ENCODE measurements around the gene KCNAB1.

Gene KCNAB1

GRCh38 chr3:156140001-156140595 lies 19.7 kb downstream of the KCNAB1 start:
- no peak for DNase-seq

- DNase-seq = no peak
Measured at GRCh38 chr3:156142702-156143101, 22.3 kb downstream of the KCNAB1 start.

- no peak for DNase-seq
Measured at GRCh38 chr3:156143136-156143535, 22.8 kb downstream of the KCNAB1 start.

GRCh38 chr3:156144060-156144459 lies 23.7 kb downstream of the KCNAB1 start:
- no peak for DNase-seq

- DNase-seq = no peak
Measured at GRCh38 chr3:156145866-156146265, 25.5 kb downstream of the KCNAB1 start.

- no peak for DNase-seq
Measured at GRCh38 chr3:156148345-156148945, 28.1 kb downstream of the KCNAB1 start.

- DNase-seq = no peak
Measured at GRCh38 chr3:156148946-156149381, 28.6 kb downstream of the KCNAB1 start.

GRCh38 chr3:156149876-156150275 lies 29.5 kb downstream of the KCNAB1 start:
- no peak for DNase-seq

GRCh38 chr3:156150434-156151066 lies 30.2 kb downstream of the KCNAB1 start:
- DNase-seq = peak; percentile 17 to 33

- peak; percentile 35 to 50 for DNase-seq
Measured at GRCh38 chr3:156151824-156152428, 31.5 kb downstream of the KCNAB1 start.

GRCh38 chr3:156158656-156159295 lies 38.4 kb downstream of the KCNAB1 start:
- no peak for DNase-seq

GRCh38 chr3:156160647-156161046 lies 40.3 kb downstream of the KCNAB1 start:
- no peak for DNase-seq

- DNase-seq = peak in 1 of 2 experiments; percentile 9
Measured at GRCh38 chr3:156161172-156161571, 40.8 kb downstream of the KCNAB1 start.

GRCh38 chr3:156163848-156164247 lies 43.5 kb downstream of the KCNAB1 start:
- no peak for DNase-seq

GRCh38 chr3:156166808-156167207 lies 46.4 kb downstream of the KCNAB1 start:
- DNase-seq = no peak

GRCh38 chr3:156170571-156170970 lies 50.2 kb downstream of the KCNAB1 start:
- DNase-seq = no peak

GRCh38 chr3:156171281-156172267 lies 51.2 kb downstream of the KCNAB1 start:
- DNase-seq = no peak

- DNase-seq = no peak
Measured at GRCh38 chr3:156172536-156172935, 52.2 kb downstream of the KCNAB1 start.

- DNase-seq = no peak
Measured at GRCh38 chr3:156174229-156174847, 54.0 kb downstream of the KCNAB1 start.

GRCh38 chr3:156175570-156175969 lies 55.2 kb downstream of the KCNAB1 start:
- DNase-seq = no peak

- DNase-seq = no peak
Measured at GRCh38 chr3:156176048-156176447, 55.7 kb downstream of the KCNAB1 start.
